Neural cell (in vitro differentiated cells): Measurements from ENCODE around the gene ATF6. TPM values are rescaled to one million over a fixed set of nuclear protein-coding genes. Genes with fewer than 3 reads are reported as not detected.

ENCODE experiments used
- H2AFZ ChIP-seq: fragments of 200-600, 300-800 bp; sonication (generic), shearing (Covaris generic); 2 replicates; pipeline ENCODE4 v1.6.0; 2014; ENCODE audit warnings: low read depth, mild to moderate bottlenecking, antibody characterized with exemption, low read length, moderate library complexity
- H3F3A ChIP-seq: fragments of 200-600 bp; shearing (Covaris generic); 2 replicates; pipeline ENCODE4 v1.6.1; 2016; ENCODE audit warnings: mild to moderate bottlenecking, moderate library complexity, mixed read lengths, antibody characterized with exemption, low read length; ENCODE audit not compliant: insufficient read depth, poor library complexity, severe bottlenecking
- H3K27ac ChIP-seq: fragments of 200-600, 300-800 bp; sonication (generic), shearing (Covaris generic); 2 replicates; pipeline ENCODE4 v1.5.1; 2014; ENCODE audit warnings: mild to moderate bottlenecking, low read length, moderate library complexity
- H3K27me3 ChIP-seq: fragments of 300-800, 200-600 bp; sonication (generic), shearing (Covaris generic); 2 replicates; pipeline ENCODE4 v1.6.0; 2014; ENCODE audit warnings: mild to moderate bottlenecking, low read depth, low read length, moderate library complexity; ENCODE audit not compliant: insufficient read depth
- H3K36me3 ChIP-seq: fragments of 300-800, 200-600 bp; sonication (generic), shearing (Covaris generic); 2 replicates; pipeline ENCODE4 v1.5.1; 2014; ENCODE audit warnings: mild to moderate bottlenecking, antibody characterized with exemption, low read length, moderate library complexity; ENCODE audit not compliant: insufficient read depth
- H3K4me2 ChIP-seq: fragments of 300-800, 200-600 bp; sonication (generic), shearing (Covaris generic); 2 replicates; pipeline ENCODE4 v1.6.0; 2014; ENCODE audit warnings: mild to moderate bottlenecking, low read length
- H3K4me3 ChIP-seq: fragments of 300-800, 200-600 bp; sonication (generic), shearing (Covaris generic); 2 replicates; pipeline ENCODE4 v1.5.1; 2014; ENCODE audit warnings: mild to moderate bottlenecking, low read length, moderate library complexity
- H3K79me2 ChIP-seq: fragments of 200-600 bp; shearing (Covaris generic); replicated peaks from 2 replicates; pipeline ENCODE4 v1.6.0; 2014; ENCODE audit warnings: mild to moderate bottlenecking, low read length, moderate library complexity; ENCODE audit not compliant: insufficient read depth
- H3K9ac ChIP-seq: fragments of 300-800, 200-600 bp; sonication (generic), shearing (Covaris generic); 2 replicates; pipeline ENCODE4 v1.6.1; 2016; ENCODE audit warnings: mild to moderate bottlenecking, low read length, mixed read lengths
- H3K9me2 ChIP-seq: fragments of 200-600 bp; shearing (Covaris generic); 2 replicates; pipeline ENCODE4 v1.6.1; 2016; ENCODE audit warnings: mild to moderate bottlenecking, low read length, mixed read lengths; ENCODE audit not compliant: insufficient read depth
- H3K9me3 ChIP-seq: fragments of 200-600, 300-800 bp; sonication (generic), shearing (Covaris generic); 2 replicates; pipeline ENCODE4 v1.6.1; 2016; ENCODE audit warnings: mild to moderate bottlenecking, mixed run types, low read length, moderate library complexity, mixed read lengths
- H4K20me1 ChIP-seq: fragments of 200-600 bp; shearing (Covaris generic); 2 replicates; pipeline ENCODE4 v1.6.1; 2016; ENCODE audit warnings: mild to moderate bottlenecking, mixed run types; ENCODE audit not compliant: insufficient read depth
- EP300 ChIP-seq: fragments of 450-650 bp; conservative IDR thresholded peaks from 2 replicates; pipeline ENCODE4 v1.6.1; 2014; ENCODE audit warnings: antibody characterized with exemption, mild to moderate bottlenecking, moderate library complexity; ENCODE audit not compliant: poor library complexity, severe bottlenecking
- EZH2 ChIP-seq: fragments of 200-600, 300-800 bp; shearing (Covaris generic), sonication (generic); IDR thresholded peaks from 2 replicates; pipeline ENCODE4 v1.6.1; 2014; ENCODE audit warnings: antibody characterized with exemption, low read length, borderline replicate concordance, mild to moderate bottlenecking; ENCODE audit not compliant: insufficient read depth, poor library complexity, severe bottlenecking
- MXI1 ChIP-seq: fragments of 450-650 bp; conservative IDR thresholded peaks from 2 replicates; pipeline ENCODE4 v1.6.1; 2014; ENCODE audit warnings: antibody characterized with exemption, mild to moderate bottlenecking; ENCODE audit not compliant: poor library complexity, severe bottlenecking
- POLR2AphosphoS5 ChIP-seq: IDR thresholded peaks from 2 replicates; pipeline ENCODE4 v1.6.1; 2012
- RAD21 ChIP-seq: fragments of 450-650 bp; conservative IDR thresholded peaks from 2 replicates; pipeline ENCODE4 v1.6.1; 2014; ENCODE audit warnings: antibody characterized with exemption, mild to moderate bottlenecking, moderate library complexity
- SMC3 ChIP-seq: fragments of 450-650 bp; conservative IDR thresholded peaks from 2 replicates; pipeline ENCODE4 v1.6.1; 2014; ENCODE audit warnings: antibody characterized with exemption, mild to moderate bottlenecking, moderate library complexity; ENCODE audit not compliant: poor library complexity
- TAF1 ChIP-seq: IDR thresholded peaks from 2 replicates; pipeline ENCODE4 v1.6.1; 2012; ENCODE audit warnings: low read depth
- polyA plus RNA-seq: library from polyadenylated mRNA; depleted of rRNA; stranded (reverse); fragments of >200 nt; gene quantifications from 2 replicates; pipeline ENCODE4 v1.2.3, GENCODE V29; 2014
- TF ChIP-seq, protein P1 (sequence below): IDR thresholded peaks from 2 replicates; pipeline ENCODE4 v1.6.1; 2012; ENCODE audit warnings: borderline replicate concordance
- TF ChIP-seq, protein P2 (sequence below): fragments of 450-650 bp; IDR thresholded peaks from 2 replicates; pipeline ENCODE4 v1.5.1; 2014; ENCODE audit warnings: antibody characterized with exemption, mild to moderate bottlenecking, moderate library complexity; ENCODE audit not compliant: poor library complexity, severe bottlenecking

The ATF6 gene
- polyA plus RNA-seq, 1 donor from 2014 or later: 16.6 TPM

DNA sequence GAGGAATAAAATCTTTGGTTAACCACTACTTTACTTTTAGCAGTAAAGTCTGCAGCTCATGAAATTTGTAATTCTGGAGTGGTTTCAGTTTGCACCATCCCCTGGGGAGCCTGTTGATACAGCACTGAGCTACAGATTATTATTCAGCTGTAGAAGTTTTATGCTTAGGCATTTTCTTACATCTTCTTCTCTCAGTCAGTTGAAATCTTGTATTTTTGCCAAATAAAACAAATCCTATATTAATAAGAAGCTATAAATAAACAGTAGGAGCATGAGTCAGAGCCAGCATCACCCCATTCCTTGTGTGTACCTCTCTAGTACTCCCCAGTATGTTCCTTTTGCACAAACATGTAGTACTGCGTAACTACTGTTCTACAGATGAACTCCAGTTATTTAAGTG is 118.9 kb downstream of the ATF6 start:
- Histone ChIP-seq H3K4me3 (no peak overlapping the region), H3K9ac (no peak overlapping the region), H3K79me2 (no peaks in the 10 kb centered on the region), H3K27ac (no peak overlapping the region), H3K36me3 (no peaks in the 10 kb centered on the region), H3K9me3 (no peaks in the 10 kb centered on the region), H4K20me1 (no peaks in the 10 kb centered on the region), H3K9me2 (no peaks in the 10 kb centered on the region), H3K4me2 (no peak overlapping the region), H3K27me3 (no peaks in the 10 kb centered on the region), H3F3A (no peaks in the 10 kb centered on the region), H2AFZ (no peak overlapping the region)
- TF ChIP-seq, protein P1, sequence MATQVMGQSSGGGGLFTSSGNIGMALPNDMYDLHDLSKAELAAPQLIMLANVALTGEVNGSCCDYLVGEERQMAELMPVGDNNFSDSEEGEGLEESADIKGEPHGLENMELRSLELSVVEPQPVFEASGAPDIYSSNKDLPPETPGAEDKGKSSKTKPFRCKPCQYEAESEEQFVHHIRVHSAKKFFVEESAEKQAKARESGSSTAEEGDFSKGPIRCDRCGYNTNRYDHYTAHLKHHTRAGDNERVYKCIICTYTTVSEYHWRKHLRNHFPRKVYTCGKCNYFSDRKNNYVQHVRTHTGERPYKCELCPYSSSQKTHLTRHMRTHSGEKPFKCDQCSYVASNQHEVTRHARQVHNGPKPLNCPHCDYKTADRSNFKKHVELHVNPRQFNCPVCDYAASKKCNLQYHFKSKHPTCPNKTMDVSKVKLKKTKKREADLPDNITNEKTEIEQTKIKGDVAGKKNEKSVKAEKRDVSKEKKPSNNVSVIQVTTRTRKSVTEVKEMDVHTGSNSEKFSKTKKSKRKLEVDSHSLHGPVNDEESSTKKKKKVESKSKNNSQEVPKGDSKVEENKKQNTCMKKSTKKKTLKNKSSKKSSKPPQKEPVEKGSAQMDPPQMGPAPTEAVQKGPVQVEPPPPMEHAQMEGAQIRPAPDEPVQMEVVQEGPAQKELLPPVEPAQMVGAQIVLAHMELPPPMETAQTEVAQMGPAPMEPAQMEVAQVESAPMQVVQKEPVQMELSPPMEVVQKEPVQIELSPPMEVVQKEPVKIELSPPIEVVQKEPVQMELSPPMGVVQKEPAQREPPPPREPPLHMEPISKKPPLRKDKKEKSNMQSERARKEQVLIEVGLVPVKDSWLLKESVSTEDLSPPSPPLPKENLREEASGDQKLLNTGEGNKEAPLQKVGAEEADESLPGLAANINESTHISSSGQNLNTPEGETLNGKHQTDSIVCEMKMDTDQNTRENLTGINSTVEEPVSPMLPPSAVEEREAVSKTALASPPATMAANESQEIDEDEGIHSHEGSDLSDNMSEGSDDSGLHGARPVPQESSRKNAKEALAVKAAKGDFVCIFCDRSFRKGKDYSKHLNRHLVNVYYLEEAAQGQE: no peak
- TF ChIP-seq POLR2AphosphoS5: no peak
- no peak for TF ChIP-seq TAF1
- TF ChIP-seq, protein P2, sequence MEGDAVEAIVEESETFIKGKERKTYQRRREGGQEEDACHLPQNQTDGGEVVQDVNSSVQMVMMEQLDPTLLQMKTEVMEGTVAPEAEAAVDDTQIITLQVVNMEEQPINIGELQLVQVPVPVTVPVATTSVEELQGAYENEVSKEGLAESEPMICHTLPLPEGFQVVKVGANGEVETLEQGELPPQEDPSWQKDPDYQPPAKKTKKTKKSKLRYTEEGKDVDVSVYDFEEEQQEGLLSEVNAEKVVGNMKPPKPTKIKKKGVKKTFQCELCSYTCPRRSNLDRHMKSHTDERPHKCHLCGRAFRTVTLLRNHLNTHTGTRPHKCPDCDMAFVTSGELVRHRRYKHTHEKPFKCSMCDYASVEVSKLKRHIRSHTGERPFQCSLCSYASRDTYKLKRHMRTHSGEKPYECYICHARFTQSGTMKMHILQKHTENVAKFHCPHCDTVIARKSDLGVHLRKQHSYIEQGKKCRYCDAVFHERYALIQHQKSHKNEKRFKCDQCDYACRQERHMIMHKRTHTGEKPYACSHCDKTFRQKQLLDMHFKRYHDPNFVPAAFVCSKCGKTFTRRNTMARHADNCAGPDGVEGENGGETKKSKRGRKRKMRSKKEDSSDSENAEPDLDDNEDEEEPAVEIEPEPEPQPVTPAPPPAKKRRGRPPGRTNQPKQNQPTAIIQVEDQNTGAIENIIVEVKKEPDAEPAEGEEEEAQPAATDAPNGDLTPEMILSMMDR: no peak
- TF ChIP-seq EZH2: no peak
- TF ChIP-seq EP300: no peak
- TF ChIP-seq SMC3: no peak
- no peak for TF ChIP-seq RAD21

GRCh38 chr1:161885759-161886158 is 119.6 kb downstream of the ATF6 start:
- no peak overlapping the region for H2AFZ ChIP-seq
- H3K4me2 ChIP-seq: no peak overlapping the region
- TF ChIP-seq TAF1 (no peak), EP300 (no peak)
- no peak overlapping the region for H3K27ac ChIP-seq
- no peaks in the 10 kb centered on the region for H3K27me3 ChIP-seq
- H3K9ac ChIP-seq: no peak overlapping the region
- H3F3A ChIP-seq: no peaks in the 10 kb centered on the region
- no peaks in the 10 kb centered on the region for H3K79me2 ChIP-seq
- H3K36me3 ChIP-seq: no peaks in the 10 kb centered on the region
- no peak overlapping the region for H3K4me3 ChIP-seq
- no peaks in the 10 kb centered on the region for H3K9me3 ChIP-seq
- H4K20me1 ChIP-seq: no peaks in the 10 kb centered on the region
- H3K9me2 ChIP-seq: no peaks in the 10 kb centered on the region

- H3K9me2 ChIP-seq: no peaks in the 10 kb centered on the region
- TF ChIP-seq EP300: no peak
- no peak for TF ChIP-seq EZH2
- TF ChIP-seq, protein P2: no peak
- TF ChIP-seq POLR2AphosphoS5: no peak
- TF ChIP-seq, protein P1: no peak
- no peak for TF ChIP-seq RAD21
- TF ChIP-seq TAF1: no peak
- TF ChIP-seq SMC3: no peak
- no peak for TF ChIP-seq MXI1
- no peaks in the 10 kb centered on the region for H3K36me3 ChIP-seq
- H3K4me2 ChIP-seq: no peak overlapping the region
- H3K4me3 ChIP-seq: no peak overlapping the region
- H3K79me2 ChIP-seq: no peaks in the 10 kb centered on the region
- no peaks in the 10 kb centered on the region for H3F3A ChIP-seq
- no peaks in the 10 kb centered on the region for H3K27me3 ChIP-seq
- no peak overlapping the region for H2AFZ ChIP-seq
- no peak overlapping the region for H3K27ac ChIP-seq
- no peaks in the 10 kb centered on the region for H3K9me3 ChIP-seq
- H3K9ac ChIP-seq: no peak overlapping the region
- no peaks in the 10 kb centered on the region for H4K20me1 ChIP-seq
Measured at GRCh38 chr1:161886589-161886988, 120.5 kb downstream of the ATF6 start.
